Activated CD8-positive, alpha-beta memory T cell treated with anti-CD3 and anti-CD28 coated beads for 1 hour (primary cell): ENCODE results near the gene MINK1.
"Not testable (repeated sequence)": the region's sequence is repeated elsewhere in the genome, so short reads cannot be mapped to it uniquely, and the experiment has no call there.

ENCODE experiments used
- DNase-seq, 2 donors: peaks; one replicate each; pipeline ENCODE4 v3.0.0-alpha.2; 2020; ENCODE audit warnings: low read depth in 1 of 2; ENCODE audit errors: extremely low read depth in 1 of 2

The MINK1 gene

DNA sequence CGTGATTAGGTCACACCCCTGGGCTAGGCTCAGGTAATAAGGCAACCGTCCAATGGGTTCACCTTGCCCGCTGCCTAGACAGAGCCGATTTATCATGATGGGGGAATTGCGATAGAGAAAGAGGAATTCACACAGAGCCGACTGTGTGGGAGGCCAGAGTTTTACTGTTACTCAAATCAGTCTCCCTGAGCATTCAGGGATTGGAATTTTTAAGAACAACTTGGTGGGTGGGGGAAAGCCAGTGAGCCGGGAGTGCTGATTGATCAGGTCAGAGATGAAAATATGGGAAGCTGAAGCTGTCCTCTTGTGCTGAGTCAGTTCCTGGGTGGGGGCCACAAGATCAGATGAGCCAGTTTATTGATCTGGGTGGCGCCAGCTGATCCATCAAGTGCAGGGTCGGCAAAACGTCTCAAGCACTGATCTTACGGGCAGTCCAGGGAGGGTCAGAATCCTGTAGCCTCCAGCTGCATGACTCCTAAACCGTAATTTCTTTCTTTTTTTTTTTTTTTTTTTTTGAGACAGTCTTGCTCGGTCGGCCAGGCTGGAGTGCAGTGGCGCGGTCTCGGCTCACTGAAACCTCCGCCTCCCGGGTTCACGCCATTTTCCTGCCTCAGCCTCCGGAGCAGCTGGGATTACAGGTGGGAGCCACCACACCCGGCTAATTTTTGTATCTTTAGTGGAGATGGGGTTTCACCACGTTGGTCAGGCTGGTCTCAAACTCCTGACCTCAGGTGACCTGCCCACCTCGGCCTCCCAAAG, 93.6 kb downstream of the MINK1 start:
- not testable (repeated sequence) for DNase-seq

GRCh38 chr17:4928881-4929280, 95.7 kb downstream of the MINK1 start:
- DNase-seq, result no peak

DNA sequence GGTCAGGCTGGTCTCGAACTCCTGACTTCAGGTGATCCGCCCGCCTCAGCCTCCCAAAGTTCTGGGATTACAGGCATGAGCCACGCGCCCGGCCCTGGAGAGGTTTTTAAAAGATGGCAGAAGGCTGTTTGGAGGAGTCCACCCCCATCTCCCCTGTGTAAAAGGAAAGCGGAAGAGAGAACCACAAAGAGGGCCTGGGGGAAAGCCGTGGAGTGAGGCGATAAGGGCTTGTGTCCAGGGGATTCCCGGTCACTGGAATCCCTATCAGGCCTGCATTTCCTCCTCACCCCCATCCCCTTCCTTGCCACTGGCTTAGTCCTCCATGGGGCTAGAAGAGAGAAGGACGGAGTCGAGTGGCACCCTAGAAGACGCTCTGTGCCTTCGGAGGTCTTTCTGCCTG, 98.8 kb downstream of the MINK1 start, which contains the start of gene GP1BA:
GP1BA (plus strand) TSS at position 315 of the 400 bp plus-strand sequence. CDS start 328 bp downstream, outside the sequence.
- no peak for DNase-seq

GRCh38 chr17:4932756-4933155, 99.6 kb downstream of the MINK1 start:
- no peak for DNase-seq

DNA sequence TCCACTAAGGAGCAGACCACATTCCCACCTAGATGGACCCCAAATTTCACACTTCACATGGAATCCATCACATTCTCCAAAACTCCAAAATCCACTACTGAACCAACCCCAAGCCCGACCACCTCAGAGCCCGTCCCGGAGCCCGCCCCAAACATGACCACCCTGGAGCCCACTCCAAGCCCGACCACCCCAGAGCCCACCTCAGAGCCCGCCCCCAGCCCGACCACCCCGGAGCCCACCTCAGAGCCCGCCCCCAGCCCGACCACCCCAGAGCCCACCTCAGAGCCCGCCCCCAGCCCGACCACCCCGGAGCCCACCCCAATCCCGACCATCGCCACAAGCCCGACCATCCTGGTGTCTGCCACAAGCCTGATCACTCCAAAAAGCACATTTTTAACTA, 100.5 kb downstream of the MINK1 start:
- no peak for DNase-seq

DNA sequence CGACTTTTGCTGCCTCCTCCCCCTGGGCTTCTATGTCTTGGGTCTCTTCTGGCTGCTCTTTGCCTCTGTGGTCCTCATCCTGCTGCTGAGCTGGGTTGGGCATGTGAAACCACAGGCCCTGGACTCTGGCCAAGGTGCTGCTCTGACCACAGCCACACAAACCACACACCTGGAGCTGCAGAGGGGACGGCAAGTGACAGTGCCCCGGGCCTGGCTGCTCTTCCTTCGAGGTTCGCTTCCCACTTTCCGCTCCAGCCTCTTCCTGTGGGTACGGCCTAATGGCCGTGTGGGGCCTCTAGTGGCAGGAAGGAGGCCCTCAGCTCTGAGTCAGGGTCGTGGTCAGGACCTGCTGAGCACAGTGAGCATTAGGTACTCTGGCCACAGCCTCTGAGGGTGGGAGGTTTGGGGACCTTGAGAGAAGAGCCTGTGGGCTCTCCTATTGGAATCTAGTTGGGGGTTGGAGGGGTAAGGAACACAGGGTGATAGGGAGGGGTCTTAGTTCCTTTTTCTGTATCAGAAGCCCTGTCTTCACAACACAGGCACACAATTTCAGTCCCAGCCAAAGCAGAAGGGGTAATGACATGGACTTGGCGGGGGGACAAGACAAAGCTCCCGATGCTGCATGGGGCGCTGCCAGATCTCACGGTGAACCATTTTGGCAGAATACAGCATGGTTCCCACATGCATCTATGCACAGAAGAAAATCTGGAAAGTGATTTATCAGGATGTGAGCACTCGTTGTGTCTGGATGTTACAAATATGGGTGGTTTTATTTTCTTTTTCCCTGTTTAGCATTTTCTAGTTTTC, 101.2 kb downstream of the MINK1 start:
- no peak for DNase-seq

- DNase-seq, result no peak
Measured at GRCh38 chr17:4935650-4936049, 102.5 kb downstream of the MINK1 start.

GRCh38 chr17:4936436-4936835, 103.3 kb downstream of the MINK1 start:
- no peak for DNase-seq

- no peak for DNase-seq
Measured at GRCh38 chr17:4937553-4937952, 104.4 kb downstream of the MINK1 start.

GRCh38 chr17:4938069-4938491, 104.9 kb downstream of the MINK1 start:
- DNase-seq, result no peak

- DNase-seq, result no peak
Measured at GRCh38 chr17:4938688-4939545, 105.8 kb downstream of the MINK1 start.

GRCh38 chr17:4939546-4939795, 106.3 kb downstream of the MINK1 start:
- DNase-seq, result no peak

DNA sequence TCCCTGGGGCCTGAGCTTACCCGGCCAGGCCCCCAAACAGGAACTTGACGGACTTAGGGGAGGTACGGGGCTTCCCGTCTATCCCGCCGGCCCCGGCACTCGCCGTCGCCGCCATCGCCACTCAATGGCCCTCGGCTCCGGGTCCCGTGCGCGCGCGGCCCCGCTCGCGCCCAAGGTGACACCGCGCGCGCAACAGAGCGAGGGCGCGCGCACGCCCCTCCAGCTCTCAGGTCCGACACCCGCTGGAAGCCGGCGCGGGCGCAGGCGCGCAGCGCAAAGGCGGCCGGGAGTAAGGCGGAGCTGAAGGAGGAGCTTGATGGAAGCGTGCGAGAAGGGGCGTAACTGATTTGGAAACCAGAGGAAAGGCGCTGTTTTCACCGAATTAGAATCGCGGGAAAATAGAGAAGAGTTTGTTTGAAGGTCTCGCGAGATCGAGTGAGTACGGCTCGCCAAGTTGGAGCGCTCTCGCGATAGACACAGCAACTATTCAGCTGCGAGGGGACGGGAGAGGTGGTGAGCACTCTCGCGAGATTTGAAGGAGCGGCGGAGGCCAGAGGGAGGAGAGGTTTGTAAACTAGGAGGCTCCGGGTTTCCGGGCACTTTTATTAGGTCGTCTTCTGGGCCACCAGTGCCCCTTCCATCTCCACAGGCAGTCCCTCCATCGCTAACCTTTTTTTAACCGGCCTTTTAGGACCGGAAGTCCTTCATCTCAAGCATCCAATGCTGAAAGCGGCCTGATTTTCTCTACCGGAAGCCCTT, 106.8 kb downstream of the MINK1 start, which contains the start of the genes RNF167 and SLC25A11:
RNF167 (plus strand) TSS at position 473 of the 759 bp plus-strand sequence. CDS start 642 bp downstream, outside the sequence.
SLC25A11 (minus strand) TSS at position 251 of the 759 bp plus-strand sequence; CDS start at position 115, 136 bp downstream.
- DNase-seq, result peak; percentile 85 to 96

- no peak for DNase-seq
Measured at GRCh38 chr17:4940555-4941318, 107.6 kb downstream of the MINK1 start.

- DNase-seq, result no peak
Measured at GRCh38 chr17:4941319-4941610, 108.1 kb downstream of the MINK1 start.

- DNase-seq, result no peak
Measured at GRCh38 chr17:4942760-4943508, 109.8 kb downstream of the MINK1 start.

DNA sequence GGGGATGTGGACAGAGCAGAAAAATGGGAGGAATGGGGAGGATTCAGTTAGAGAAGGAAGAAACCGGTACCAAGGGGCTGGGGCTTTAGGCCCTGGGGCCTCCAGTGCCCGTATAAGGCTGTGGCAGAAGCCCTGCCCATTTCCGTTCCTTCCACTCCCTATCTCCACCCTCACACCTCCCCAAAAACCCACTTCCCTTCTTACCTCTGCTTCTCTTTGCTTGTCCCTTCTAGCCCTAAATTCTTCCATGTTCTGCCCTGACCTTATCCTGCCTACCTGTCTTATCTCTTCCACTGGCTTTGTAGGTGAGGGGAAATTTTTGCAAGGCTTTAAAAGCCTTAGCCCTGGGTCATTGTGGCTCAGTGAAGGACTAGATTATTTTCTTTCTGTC, 111.0 kb downstream of the MINK1 start:
- DNase-seq, result no peak

GRCh38 chr17:4944554-4945175, 111.5 kb downstream of the MINK1 start:
- DNase-seq, result no peak
